H1 (cell line): ENCODE measurements around the gene HS3ST5. TPM values are rescaled to one million over a fixed set of nuclear protein-coding genes. Genes with fewer than 3 reads are reported as not detected.

ENCODE experiments used
- CTCF ChIA-PET: fragments of 300-600 bp; sonication (Branson Sonifier 250); formaldehyde crosslinking; loops from one replicate; lab custom pipeline; 2021; ENCODE audit not compliant: partially characterized antibody; lab: Charles Lee
- POLR2A ChIA-PET: fragments of 300-600 bp; sonication (Branson Sonifier 250); formaldehyde crosslinking; loops from one replicate; lab custom pipeline; 2021; ENCODE audit warnings: inconsistent platforms; ENCODE audit not compliant: partially characterized antibody; lab: Charles Lee
- DNase-seq, 2 experiments: peaks; one replicate each; pipeline versions ENCODE4 v3.0.0 to v3.0.0-alpha.2; 2010 to 2022; ENCODE audit warnings: low spot score in 2 of 2, low read depth in 1 of 2, mixed read lengths in 1 of 2
- FAIRE-seq: peaks from 2 replicates; lab custom pipeline; 2011; peaks lifted over from hg19 to GRCh38; lab: Jason Lieb, UNC
- H2AFZ ChIP-seq: 2 replicates; pipeline ENCODE4 v1.8.1; 2012; ENCODE audit warnings: low read length, inconsistent platforms
- H2AK5ac ChIP-seq: 2 replicates; pipeline ENCODE4 v1.6.1; 2013; ENCODE audit warnings: low read depth, low read length
- H2BK120ac ChIP-seq: replicated peaks from 2 replicates; pipeline ENCODE3; 2013; ENCODE audit warnings: low read depth, low read length, inconsistent platforms
- H2BK12ac ChIP-seq: 2 replicates; pipeline ENCODE4 v1.6.1; 2013; ENCODE audit warnings: low read depth, low read length
- H2BK15ac ChIP-seq: 2 replicates; pipeline ENCODE4 v1.6.1; 2013; ENCODE audit warnings: low read length
- H2BK20ac ChIP-seq: 2 replicates; pipeline ENCODE4 v1.6.1; 2013; ENCODE audit warnings: low read length
- H2BK5ac ChIP-seq: 2 replicates; pipeline ENCODE4 v1.6.1; 2013; ENCODE audit warnings: low read depth, low read length
- H3K14ac ChIP-seq: 2 replicates; pipeline ENCODE4 v1.6.1; 2013; ENCODE audit warnings: inconsistent platforms; ENCODE audit not compliant: insufficient read length
- H3K18ac ChIP-seq: 2 replicates; pipeline ENCODE4 v1.6.1; 2013; ENCODE audit warnings: low read length; ENCODE audit errors: extremely low read depth
- H3K23ac ChIP-seq: 2 replicates; pipeline ENCODE4 v1.6.1; 2013; ENCODE audit warnings: inconsistent platforms; ENCODE audit not compliant: insufficient read length
- H3K23me2 ChIP-seq: 2 replicates; pipeline ENCODE4 v1.6.1; 2013; ENCODE audit warnings: low read depth, low read length
- H3K27ac ChIP-seq: 2 replicates; pipeline ENCODE4 v1.6.1; 2011; ENCODE audit warnings: low read depth, low read length, inconsistent platforms
- H3K27me3 ChIP-seq, 4 experiments: replicated peaks in 1 of 4; 1 replicate in 1 of 4; 2 replicates in 3 of 4; pipeline versions ENCODE4 v1.6.1 to v1.8.1; 2011 to 2013; ENCODE audit warnings: low read length in 3 of 4, mild to moderate bottlenecking in 3 of 4, inconsistent platforms in 2 of 4, mixed read lengths in 2 of 4, moderate library complexity in 1 of 4; ENCODE audit not compliant: control insufficient read depth in 3 of 4, insufficient read depth in 3 of 4; ENCODE audit errors: extremely low read depth in 1 of 4
- H3K36me3 ChIP-seq, 4 experiments: 2 replicates each; pipeline versions ENCODE4 v1.6.1 to v1.8.1; 2011 to 2013; ENCODE audit warnings: mild to moderate bottlenecking in 4 of 4, low read length in 3 of 4, moderate library complexity in 2 of 4, control low read depth in 1 of 4, inconsistent platforms in 1 of 4; ENCODE audit not compliant: insufficient read depth in 4 of 4, control insufficient read depth in 2 of 4
- H3K4ac ChIP-seq: replicated peaks from 2 replicates; pipeline ENCODE3; 2013; ENCODE audit warnings: low read length, low read depth, mixed read lengths, inconsistent platforms; ENCODE audit not compliant: insufficient read length
- H3K4me1 ChIP-seq, 4 experiments: replicated peaks in 1 of 4; 1 replicate in 1 of 4; 2 replicates in 3 of 4; pipeline versions ENCODE4 v1.6.1 to v1.8.1; 2011 to 2013; ENCODE audit warnings: low read length in 3 of 4, inconsistent platforms in 2 of 4, mixed read lengths in 1 of 4; ENCODE audit not compliant: insufficient read depth in 4 of 4, control insufficient read depth in 3 of 4
- H3K4me2 ChIP-seq, 2 experiments: 2 replicates each; pipeline versions ENCODE4 v1.6.1 to v1.8.1; 2011 to 2013; ENCODE audit warnings: low read depth in 2 of 2, low read length in 2 of 2, control low read depth in 1 of 2, inconsistent platforms in 1 of 2, mild to moderate bottlenecking in 1 of 2; ENCODE audit not compliant: insufficient read depth in 1 of 2
- H3K4me3 ChIP-seq, 4 experiments: fragments of 200-600, 300-600 bp in 1 of 4; sonication (generic), shearing (Covaris generic), sonication (Bioruptor Twin) in 1 of 4; 2 replicates each; pipeline versions ENCODE4 v1.5.1 to v1.8.1; 2011 to 2016; ENCODE audit warnings: low read length in 4 of 4, low read depth in 3 of 4, control low read depth in 2 of 4, inconsistent platforms in 2 of 4, mild to moderate bottlenecking in 2 of 4, mixed read lengths in 1 of 4, moderate library complexity in 1 of 4; ENCODE audit not compliant: insufficient read depth in 2 of 4; ENCODE audit errors: extremely low read depth in 1 of 4
- H3K56ac ChIP-seq: replicated peaks from 2 replicates; pipeline ENCODE3; 2013; ENCODE audit warnings: low read depth, mild to moderate bottlenecking, mixed read lengths, low read length, inconsistent platforms; ENCODE audit not compliant: insufficient read length
- H3K79me1 ChIP-seq: 2 replicates; pipeline ENCODE4 v1.6.1; 2013; ENCODE audit warnings: low read depth, low read length, control low read depth
- H3K79me2 ChIP-seq, 2 experiments: 2 replicates each; pipeline versions ENCODE4 v1.6.1 to v1.8.1; 2012 to 2013; ENCODE audit warnings: low read length in 2 of 2, mild to moderate bottlenecking in 2 of 2, inconsistent platforms in 1 of 2; ENCODE audit not compliant: insufficient read depth in 2 of 2, control insufficient read depth in 1 of 2
- H3K9ac ChIP-seq, 4 experiments: replicated peaks in 1 of 4; 1 replicate in 1 of 4; 2 replicates in 3 of 4; pipeline versions ENCODE4 v1.6.1 to v1.8.1; 2011 to 2013; ENCODE audit warnings: low read depth in 3 of 4, low read length in 3 of 4, control low read depth in 2 of 4, mild to moderate bottlenecking in 2 of 4, moderate library complexity in 2 of 4, inconsistent platforms in 1 of 4; ENCODE audit errors: extremely low read depth in 1 of 4
- H3K9me3 ChIP-seq, 2 experiments: 2 replicates each; pipeline versions ENCODE4 v1.6.1 to v1.8.1; 2012 to 2013; ENCODE audit warnings: mild to moderate bottlenecking in 2 of 2, moderate library complexity in 2 of 2, control low read depth in 1 of 2, inconsistent platforms in 1 of 2, low read depth in 1 of 2, low read length in 1 of 2, mixed read lengths in 1 of 2; ENCODE audit not compliant: insufficient read depth in 2 of 2
- H4K20me1 ChIP-seq, 2 experiments: replicated peaks in 1 of 2; 2 replicates each; pipeline versions ENCODE3 to v1.8.1; 2011 to 2013; ENCODE audit warnings: inconsistent platforms in 2 of 2, low read length in 2 of 2, mild to moderate bottlenecking in 1 of 2; ENCODE audit not compliant: insufficient read depth in 2 of 2, control insufficient read depth in 1 of 2
- H4K5ac ChIP-seq: 2 replicates; pipeline ENCODE4 v1.6.1; 2013; ENCODE audit warnings: low read length, low read depth, mixed read lengths, inconsistent platforms; ENCODE audit not compliant: insufficient read length
- H4K8ac ChIP-seq: 2 replicates; pipeline ENCODE4 v1.8.0; 2013; ENCODE audit warnings: mild to moderate bottlenecking, moderate library complexity, low read length, inconsistent platforms; ENCODE audit not compliant: insufficient read depth; ENCODE audit errors: extremely low read depth
- H4K91ac ChIP-seq: replicated peaks from 2 replicates; pipeline ENCODE3; 2013; ENCODE audit warnings: low read length, mixed read lengths, inconsistent platforms; ENCODE audit not compliant: insufficient read length
- BACH1 ChIP-seq: IDR thresholded peaks from 2 replicates; pipeline ENCODE4 v1.6.1; 2012; ENCODE audit warnings: low read length, improper control_type of control experiment
- RXRA ChIP-seq: IDR thresholded peaks from 2 replicates; pipeline ENCODE4 v1.6.1; 2011; ENCODE audit warnings: low read depth, mild to moderate bottlenecking, low read length, moderate library complexity; ENCODE audit not compliant: insufficient read depth
- ZNF274 ChIP-seq: IDR thresholded peaks from 2 replicates; pipeline ENCODE4 v1.7.0; 2012; ENCODE audit warnings: low read length, borderline replicate concordance; ENCODE audit errors: extremely low read depth
- WGBS, 2 experiments: shearing (Covaris generic) in 1 of 2; methylation state at CpG; one replicate each; pipeline versions ENCODE4 v1.1.6 to v1.1.7; 2013 to 2015; ENCODE audit warnings: low lambda C conversion rate in 2 of 2, mixed read lengths in 2 of 2, inconsistent platforms in 1 of 2, low coverage in 1 of 2, missing lambda C conversion rate in 1 of 2; ENCODE audit not compliant: insufficient replicate concordance in 2 of 2, insufficient coverage in 1 of 2, insufficient read length in 1 of 2; ENCODE audit errors: extremely low coverage in 1 of 2, missing lambda C conversion rate in 1 of 2; 5-methylcytosine and 5-hydroxymethylcytosine counted together
- polyA plus RNA-seq, 7 experiments: library from polyadenylated mRNA; depleted of rRNA in 3 of 7; stranded (reverse) in 5 of 7; unstranded in 2 of 7; fragments of >200 nt in 5 of 7; fragments of 200-250 nt in 2 of 7; gene quantifications; 1 replicate in 5 of 7; 2 replicates in 1 of 7; 4 replicates in 1 of 7; pipeline versions ENCODE4 v1.2.1 to v1.2.3, GENCODE V29; 2011 to 2013; ENCODE audit warnings: missing spikeins in 2 of 7, mixed read lengths in 2 of 7
- total RNA-seq: library from RNA; stranded (reverse); fragmentation: NEBNext Ultra II Directional; extraction: Animal tissue kit (Norgen Biotek cat#: 25700); gene quantifications from 2 replicates; pipeline ENCODE4 v1.2.1, GENCODE V29; 2021

HS3ST5 gene
- total and polyA plus RNA-seq, 2 of the 8 experiments (the other 6 are each of a cell fraction or from before 2014, with no cell fraction given), result 1.2 to 9.9 TPM

GRCh38 chr6:114227944-114228468, 114.8 kb downstream of the HS3ST5 start:
- POLR2A ChIA-PET, result no interaction called here
- Histone ChIP-seq H4K91ac (no peak overlapping the region), H3K36me3 (peaks cover 0 to 6% (median 2%) of the 10 kb centered on the region in 4 experiments; a peak in 2 of 8 replicates), H3K23ac (no peak overlapping the region), H3K14ac (no peak overlapping the region), H2BK20ac (no peak overlapping the region), H4K20me1 (no peaks in the 10 kb centered on the region), H3K4me3 (no peak overlapping the region), H3K27ac (no peak overlapping the region), H2AK5ac (no peak overlapping the region), H3K4ac (no peak overlapping the region), H3K56ac (no peak overlapping the region), H3K79me2 (no peaks in the 10 kb centered on the region), H4K5ac (no peak overlapping the region), H3K9me3 (peaks cover 0 to 2% of the 10 kb centered on the region in 2 experiments; a peak in 1 of 4 replicates), H3K4me2 (no peak overlapping the region), H2BK15ac (no peak overlapping the region), H2BK5ac (no peak overlapping the region), H2AFZ (no peak overlapping the region)
- CTCF ChIA-PET, result no interaction called here
- WGBS, 2 experiments, result 81% methylated on average over 2 of the region's 2 CpGs; no CpG with 5 or more reads in 1 of the 2 experiments
- TF ChIP-seq ZNF274, result no peak
- TF ChIP-seq RXRA, result no peak
- no peak for TF ChIP-seq BACH1
- TF ChIP-seq, all 59 proteins: peak for 0
- Histone ChIP-seq H3K4me1 (no peaks in the 10 kb centered on the region; a peak in 1 of 7 replicates), H3K23me2 (no peaks in the 10 kb centered on the region), H3K18ac (no peak overlapping the region), H3K79me1 (no peaks in the 10 kb centered on the region), H2BK120ac (no peak overlapping the region), H2BK12ac (no peak overlapping the region), H3K27me3 (no peaks in the 10 kb centered on the region; a peak in 1 of 7 replicates), H4K8ac (no peak overlapping the region), H3K9ac (no peak overlapping the region)
- FAIRE-seq (no peak), DNase-seq (no peak)
